Activated naive CD4-positive, alpha-beta T cell treated with anti-CD3 and anti-CD28 coated beads for 36 hours (primary cell): ENCODE measurements around the gene OR13J1. TPM values are rescaled to one million over a fixed set of nuclear protein-coding genes. Genes with fewer than 3 reads are reported as not detected.
"Not testable (repeated sequence)": the region's sequence is repeated elsewhere in the genome, so short reads cannot be mapped to it uniquely, and the experiment has no call there.

Experiments
- CTCF ChIA-PET: fragments of 350-600 bp; sonication (Branson Sonifier 250); formaldehyde crosslinking; loops from one replicate; lab custom pipeline; 2021; ENCODE audit warnings: antibody characterized with exemption; lab: Charles Lee
- DNase-seq: peaks from one replicate; pipeline ENCODE4 v3.0.0-alpha.2; 2020
- H3K27ac Mint-ChIP-seq: one replicate; pipeline ENCODE4 v1.8.0; 2021; ENCODE audit warnings: mild to moderate bottlenecking, mixed read lengths
- H3K27me3 Mint-ChIP-seq: one replicate; pipeline ENCODE4 v1.8.0; 2021; ENCODE audit warnings: low read depth, mixed read lengths
- H3K36me3 Mint-ChIP-seq: one replicate; pipeline ENCODE4 v1.8.0; 2021; ENCODE audit warnings: low read depth, mixed read lengths
- H3K4me1 Mint-ChIP-seq: one replicate; pipeline ENCODE4 v1.8.0; 2021; ENCODE audit warnings: low read depth, mixed read lengths
- H3K4me3 Mint-ChIP-seq: one replicate; pipeline ENCODE4 v1.8.0; 2021; ENCODE audit warnings: mild to moderate bottlenecking, moderate library complexity, mixed read lengths
- H3K9me3 Mint-ChIP-seq: one replicate; pipeline ENCODE4 v1.8.0; 2021; ENCODE audit warnings: mixed read lengths
- intact Hi-C: fragments of 100-400 bp; cut with micrococcal nuclease; formaldehyde crosslinking; loops from one replicate; pipeline ENCODE4 v1.15.1; 2023
- total RNA-seq, 2 experiments: library from RNA; stranded (reverse); gene quantifications; one replicate each; pipeline ENCODE4 v1.2.3, GENCODE V29; 2021

Gene OR13J1
- total RNA-seq, 2 experiments from 2014 or later = not detected

- Mint-ChIP-seq H3K36me3 (no peaks in the 10 kb centered on the region), H3K4me3 (no peak overlapping the region), H3K27me3 (peaks cover 5% of the 10 kb centered on the region), H3K4me1 (peaks cover 3% of the 10 kb centered on the region), H3K27ac (no peak overlapping the region), H3K9me3 (no peaks in the 10 kb centered on the region)
- intact Hi-C loops = no loop called here
- CTCF ChIA-PET = interaction anchor here (0.7 to 2.5 kb wide), 6 partner anchors 15 to 110 kb away, joined by 3 to 11 read pairs (median 3); no protein-coding TSS in a partner anchor
- DNase-seq = no peak
Observed at GRCh38 chr9:35898337-35898736, 28.1 kb upstream of the OR13J1 start.

- H3K27ac Mint-ChIP-seq, H3K4me1 Mint-ChIP-seq, H3K27me3 Mint-ChIP-seq, H3K36me3 Mint-ChIP-seq, intact Hi-C loops, DNase-seq, H3K9me3 Mint-ChIP-seq, H3K4me3 Mint-ChIP-seq: not testable (repeated sequence)
- CTCF ChIA-PET = interaction anchor here (0.7 to 2.5 kb wide), 5 partner anchors 16 to 111 kb away, joined by 3 to 11 read pairs (median 3); no protein-coding TSS in a partner anchor
Observed at GRCh38 chr9:35897376-35898099, 27.3 kb upstream of the OR13J1 start.

GRCh38 chr9:35896570-35896969 lies 26.4 kb upstream of the OR13J1 start:
- Mint-ChIP-seq H3K4me1 (no peaks in the 10 kb centered on the region), H3K4me3 (no peak overlapping the region), H3K27ac (no peak overlapping the region), H3K36me3 (no peaks in the 10 kb centered on the region), H3K27me3 (peaks cover 10% of the 10 kb centered on the region), H3K9me3 (no peaks in the 10 kb centered on the region)
- intact Hi-C loops = no loop called here
- CTCF ChIA-PET = interaction anchor here (0.7 to 0.9 kb wide), 2 partner anchors 9 to 206 kb away, joined by 3 read pairs; partner anchors contain the start of gene HRCT1
- DNase-seq = no peak

- Mint-ChIP-seq H3K9me3 (no peaks in the 10 kb centered on the region), H3K36me3 (no peaks in the 10 kb centered on the region), H3K27me3 (peaks cover 11% of the 10 kb centered on the region), H3K4me1 (no peaks in the 10 kb centered on the region), H3K27ac (no peak overlapping the region), H3K4me3 (no peak overlapping the region)
- intact Hi-C loops = no loop called here
- CTCF ChIA-PET = interaction anchor here (0.6 to 1.4 kb wide), 3 partner anchors 10 to 22 kb away, joined by 3 to 6 read pairs (median 4); no protein-coding TSS in a partner anchor
- no peak for DNase-seq
Observed at GRCh38 chr9:35892051-35892450, 21.9 kb upstream of the OR13J1 start.

GRCh38 chr9:35891646-35892045 lies 21.4 kb upstream of the OR13J1 start:
- Mint-ChIP-seq H3K4me3 (no peak overlapping the region), H3K36me3 (no peaks in the 10 kb centered on the region), H3K4me1 (no peaks in the 10 kb centered on the region), H3K27ac (no peak overlapping the region), H3K9me3 (no peaks in the 10 kb centered on the region), H3K27me3 (peaks cover 11% of the 10 kb centered on the region)
- intact Hi-C loops = no loop called here
- CTCF ChIA-PET = interaction anchor here (0.6 to 1.4 kb wide), 4 partner anchors 9 to 77 kb away, joined by 3 to 6 read pairs (median 4); no protein-coding TSS in a partner anchor
- DNase-seq = no peak

- H3K4me1 Mint-ChIP-seq, H3K27ac Mint-ChIP-seq, H3K27me3 Mint-ChIP-seq, DNase-seq, H3K9me3 Mint-ChIP-seq, H3K4me3 Mint-ChIP-seq, H3K36me3 Mint-ChIP-seq, CTCF ChIA-PET: not testable (repeated sequence)
- intact Hi-C loops = loop anchor here (5.0 kb wide), 1 partner anchor 403 kb away; no protein-coding TSS in a partner anchor
Observed at GRCh38 chr9:35884908-35885307, 14.7 kb upstream of the OR13J1 start.

GRCh38 chr9:35882996-35883395 lies 12.8 kb upstream of the OR13J1 start:
- CTCF ChIA-PET = interaction anchor here (0.6 to 1.7 kb wide), 17 partner anchors 9 to 313 kb away, joined by 3 to 17 read pairs (median 4); partner anchors contain the start of genes HINT2, OR13J1 and SPAG8
- Mint-ChIP-seq H3K27me3 (no peaks in the 10 kb centered on the region), H3K4me3 (no peak overlapping the region), H3K4me1 (no peaks in the 10 kb centered on the region), H3K27ac (no peak overlapping the region), H3K36me3 (no peaks in the 10 kb centered on the region), H3K9me3 (no peaks in the 10 kb centered on the region)
- DNase-seq = no peak
- intact Hi-C loops = loop anchor here (1.0 to 5.0 kb wide), 5 partner anchors 57 to 401 kb away; no protein-coding TSS in a partner anchor

- H3K9me3 Mint-ChIP-seq = peaks cover 3% of the 10 kb centered on the region
- no peaks in the 10 kb centered on the region for H3K27me3 Mint-ChIP-seq
- no peaks in the 10 kb centered on the region for H3K4me1 Mint-ChIP-seq
- CTCF ChIA-PET = interaction anchor here (0.6 to 2.4 kb wide), 43 partner anchors 9 to 1014 kb away, joined by 3 to 17 read pairs (median 3); partner anchors contain the start of genes CREB3, FAM221B, HINT2 and OR13J1
- H3K4me3 Mint-ChIP-seq = no peak overlapping the region
- H3K36me3 Mint-ChIP-seq = no peaks in the 10 kb centered on the region
- no peak overlapping the region for H3K27ac Mint-ChIP-seq
- intact Hi-C loops = loop anchor here (1.0 to 5.0 kb wide), 5 partner anchors 56 to 400 kb away; no protein-coding TSS in a partner anchor
- peak; percentile 89 for DNase-seq
Observed at GRCh38 chr9:35882263-35882848, 12.2 kb upstream of the OR13J1 start.

GRCh38 chr9:35872505-35872904 lies 2.3 kb upstream of the OR13J1 start:
- CTCF ChIA-PET = interaction anchor here (1.0 kb wide), 1 partner anchor 10 kb away, joined by 5 read pairs; no protein-coding TSS in a partner anchor
- intact Hi-C loops = no loop called here
- Mint-ChIP-seq H3K27ac (no peak overlapping the region), H3K36me3 (no peaks in the 10 kb centered on the region), H3K9me3 (peaks cover 3% of the 10 kb centered on the region), H3K27me3 (no peaks in the 10 kb centered on the region), H3K4me3 (no peak overlapping the region), H3K4me1 (no peaks in the 10 kb centered on the region)
- no peak for DNase-seq

GRCh38 chr9:35871545-35871944 lies 1.3 kb upstream of the OR13J1 start:
- CTCF ChIA-PET = interaction anchor here (0.6 to 1.0 kb wide), 2 partner anchors 152 to 1169 kb away, joined by 3 read pairs; no protein-coding TSS in a partner anchor
- Mint-ChIP-seq H3K27ac (no peak overlapping the region), H3K27me3 (no peaks in the 10 kb centered on the region), H3K4me3 (no peak overlapping the region), H3K4me1 (no peaks in the 10 kb centered on the region), H3K9me3 (no peaks in the 10 kb centered on the region), H3K36me3 (no peaks in the 10 kb centered on the region)
- DNase-seq = no peak
- intact Hi-C loops = no loop called here

- CTCF ChIA-PET = no interaction called here
- H3K27ac Mint-ChIP-seq = no peak overlapping the region
- no peaks in the 10 kb centered on the region for H3K27me3 Mint-ChIP-seq
- DNase-seq = no peak
- intact Hi-C loops = no loop called here
- no peaks in the 10 kb centered on the region for H3K4me1 Mint-ChIP-seq
- no peak overlapping the region for H3K4me3 Mint-ChIP-seq
- no peaks in the 10 kb centered on the region for H3K9me3 Mint-ChIP-seq
- H3K36me3 Mint-ChIP-seq = no peaks in the 10 kb centered on the region
Observed at GRCh38 chr9:35869621-35870216, 482 bp downstream of the OR13J1 start.

- H3K9me3 Mint-ChIP-seq = no peaks in the 10 kb centered on the region
- no peak for DNase-seq
- intact Hi-C loops = no loop called here
- no peaks in the 10 kb centered on the region for H3K27me3 Mint-ChIP-seq
- H3K27ac Mint-ChIP-seq = no peak overlapping the region
- H3K4me3 Mint-ChIP-seq = no peak overlapping the region
- H3K36me3 Mint-ChIP-seq = no peaks in the 10 kb centered on the region
- CTCF ChIA-PET = interaction anchor here (1.5 kb wide), 1 partner anchor 154 kb away, joined by 4 read pairs; no protein-coding TSS in a partner anchor
- H3K4me1 Mint-ChIP-seq = no peaks in the 10 kb centered on the region
Observed at GRCh38 chr9:35868933-35869332, 1.3 kb downstream of the OR13J1 start.
